ENCODE data around the gene TAF1B. TPM values are rescaled to one million over a fixed set of nuclear protein-coding genes. Genes with fewer than 3 reads are reported as not detected.

TAF1B gene
- total and polyA plus RNA-seq, 2 donors (not counting 3 experiments of a cell fraction or from before 2014, with no cell fraction given), result 6.3 to 29.4 TPM

GRCh38 chr2:9797086-9797485, 46.2 kb upstream of the TAF1B start:
- intact Hi-C loops (cut with micrococcal nuclease), result no loop called here
- FAIRE-seq, result no peak

More at GRCh38 chr2:9797086-9797485, 46.2 kb upstream of the TAF1B start:
- ChIA-PET POLR2A (no interaction called here), CTCF (interaction anchor here (0.7 to 1.4 kb wide), 7 partner anchors 11 to 638 kb away, joined by 3 to 9 read pairs (median 4); no protein-coding TSS in a partner anchor)
- no peak overlapping the region for H3K9ac ChIP-seq (replicated peaks; ENCODE audit: extremely low read depth, insufficient read depth, low read length)
- H4K20me1 ChIP-seq (replicated peaks; ENCODE audit: control insufficient read depth, extremely low read depth, insufficient read depth, low read length), result no peaks in the 10 kb centered on the region
- no TSS peak for BruUV-seq (replicated peaks)
- no peak overlapping the region for H3K4me2 ChIP-seq (ENCODE audit: insufficient read depth, low read length)
- H3K9me3 ChIP-seq (replicated peaks; ENCODE audit: control insufficient read depth, insufficient read depth, low read length), result no peaks in the 10 kb centered on the region
- no peaks in the 10 kb centered on the region for H3K79me2 ChIP-seq (ENCODE audit: control insufficient read depth, insufficient read depth, low read length)
- no peaks in the 10 kb centered on the region for H3K27me3 ChIP-seq (ENCODE audit: control insufficient read depth in 2 of 2, insufficient read depth in 2 of 2, low read length in 2 of 2)
- no peak overlapping the region for H3K27ac ChIP-seq (ENCODE audit: insufficient read depth, low read depth, low read length)
- no peaks in the 10 kb centered on the region for H3K9me1 ChIP-seq (replicated peaks; ENCODE audit: control insufficient read depth, extremely low read depth, insufficient read depth, low read length)
- dilution Hi-C loops (cut with MboI; ENCODE audit: extremely low pct_ligation_motif_present, low sequenced_read_pairs), result no loop called here
- H3K4me1 ChIP-seq (ENCODE audit: control insufficient read depth, extremely low read depth, insufficient read depth, low read length), result no peaks in the 10 kb centered on the region
- no peaks in the 10 kb centered on the region for H3K36me3 ChIP-seq (ENCODE audit: control insufficient read depth in 2 of 2, extremely low read depth in 1 of 2, insufficient read depth in 2 of 2, low read length in 2 of 2)
- no peak for DNase-seq (ENCODE audit: low read depth, low spot score)
- TF ChIP-seq FOS (IDR thresholded peaks at IDR 0.05; ENCODE audit: borderline replicate concordance, insufficient read depth, low read length), result no peak
- TF ChIP-seq GATA2 (IDR thresholded peaks at IDR 0.05; ENCODE audit: insufficient read depth, insufficient read length, low read depth, low read length), result no peak
- no peak for TF ChIP-seq CTCF (IDR thresholded peaks at IDR 0.05; ENCODE audit: extremely low read depth in 1 of 2, insufficient read depth in 1 of 2, low read depth in 1 of 2, low read length in 2 of 2)
- no peak for TF ChIP-seq JUN (IDR thresholded peaks at IDR 0.05; ENCODE audit: borderline replicate concordance, insufficient read depth, insufficient read length, low read depth)
- TF ChIP-seq EZH2 (IDR thresholded peaks at IDR 0.05; ENCODE audit: borderline replicate concordance, low read depth, low read length, severe bottlenecking), result no peak
- no peak for TF ChIP-seq POLR2A (IDR thresholded peaks at IDR 0.05; ENCODE audit: low read depth, low read length)
- TF ChIP-seq MAX (IDR thresholded peaks at IDR 0.05; ENCODE audit: insufficient read depth, insufficient read length), result no peak
- no peak for TF ChIP-seq MYC (IDR thresholded peaks at IDR 0.05; ENCODE audit: low read depth, low read length)
- no peak for TF ChIP-seq POLR2AphosphoS5 (IDR thresholded peaks at IDR 0.05; ENCODE audit: insufficient read depth, low read depth, low read length)
- H3K4me3 ChIP-seq (replicated peaks in 1 of 3; ENCODE audit: insufficient read depth in 1 of 3, low read depth in 1 of 3, low read length in 3 of 3), result no peak overlapping the region
- H2AFZ ChIP-seq (ENCODE audit: low read depth, low read length), result no peak overlapping the region

All from endothelial cell of umbilical vein (primary cell).